ENCODE results near the gene TEKTIP1. TPM values are rescaled to one million over a fixed set of nuclear protein-coding genes. Genes with fewer than 3 reads are reported as not detected.

TEKTIP1 gene
- total and polyA plus RNA-seq, 9 of the 15 experiments (the other 6 are each of a cell fraction or from before 2014, with no cell fraction given), result 0.66 TPM; not detected in 8

GRCh38 chr19:3503036-3503572 lies 35.9 kb upstream of the TEKTIP1 start (continued):
- TF ChIP-seq ZNF395 (CRISPR knock-in tag; IDR thresholded peaks at IDR 0.05) (peak; percentile 29; the same call in 1 of the 2 replicates), DPF2 (IDR thresholded peaks at IDR 0.05) (0 out of 2 replicates have a peak, but pooled peaks have one; percentile 19), ZNF655 (CRISPR knock-in tag; IDR thresholded peaks at IDR 0.05) (no peak), HDAC2 (IDR thresholded peaks at IDR 0.05) (peak; percentile 62), NFE2 (IDR thresholded peaks at IDR 0.05; ENCODE audit: low read depth) (0 out of 2 replicates have a peak, but pooled peaks have one; percentile 30), ZBTB26 (CRISPR knock-in tag; IDR thresholded peaks at IDR 0.05) (no peak), CCNT2 (IDR thresholded peaks at IDR 0.05; ENCODE audit: borderline replicate concordance, extremely low read depth, insufficient read length, low read depth, low read length) (peak; percentile 15), HBP1 (CRISPR knock-in tag; IDR thresholded peaks at IDR 0.05) (no peak), NCOA2 (IDR thresholded peaks at IDR 0.05; ENCODE audit: partially characterized antibody in 2 of 2) (no peak), ZEB2 (IDR thresholded peaks at IDR 0.05) (peak; percentile 93), POLR2AphosphoS5 (IDR thresholded peaks at IDR 0.05; ENCODE audit: control insufficient read depth, insufficient read depth, low read depth, low read length) (peak; percentile 39; the same call in 1 of the 2 replicates), MAFG (tag; conservative IDR thresholded peaks at IDR 0.05) (0 out of 2 replicates have a peak, but pooled peaks have one; percentile 29), CBFA2T2 (conservative IDR thresholded peaks at IDR 0.05) (peak; percentile 82), TCF3 (CRISPR knock-in tag; IDR thresholded peaks at IDR 0.05) (peak; percentile 69), ZFP36 (IDR thresholded peaks at IDR 0.05; ENCODE audit: low read depth, low read length, partially characterized antibody) (no peak), ZNF316 (IDR thresholded peaks at IDR 0.05) (peak; percentile 73), RCOR1 (IDR thresholded peaks at IDR 0.05; ENCODE audit: borderline replicate concordance in 1 of 2, low read depth in 2 of 2, low read length in 2 of 2) (peak; percentile 19 to 63; a peak in 2 of 4 replicates), FOXA3 (CRISPR knock-in tag; conservative IDR thresholded peaks at IDR 0.05 in 1 of 2, IDR thresholded peaks at IDR 0.05 in 1 of 2) (no peak), KAT8 (IDR thresholded peaks at IDR 0.05; ENCODE audit: low read depth) (no peak), SMAD1 (IDR thresholded peaks at IDR 0.05; ENCODE audit: low read depth, low read length, partially characterized antibody) (no peak), TFAP4 (CRISPR knock-in tag; IDR thresholded peaks at IDR 0.05; ENCODE audit: borderline replicate concordance) (peak; percentile 30), DACH1 (IDR thresholded peaks at IDR 0.05; ENCODE audit: partially characterized antibody) (no peak), BCOR (IDR thresholded peaks at IDR 0.05) (no peak), PHF21A (IDR thresholded peaks at IDR 0.05; ENCODE audit: borderline replicate concordance, low read depth) (no peak)

Data from K562 (cell line).